ENCODE results near the gene RO60. TPM values are rescaled to one million over a fixed set of nuclear protein-coding genes. Genes with fewer than 3 reads are reported as not detected.

The RO60 gene
- total RNA-seq, 1 donor from 2014 or later: 61.1 TPM

DNA sequence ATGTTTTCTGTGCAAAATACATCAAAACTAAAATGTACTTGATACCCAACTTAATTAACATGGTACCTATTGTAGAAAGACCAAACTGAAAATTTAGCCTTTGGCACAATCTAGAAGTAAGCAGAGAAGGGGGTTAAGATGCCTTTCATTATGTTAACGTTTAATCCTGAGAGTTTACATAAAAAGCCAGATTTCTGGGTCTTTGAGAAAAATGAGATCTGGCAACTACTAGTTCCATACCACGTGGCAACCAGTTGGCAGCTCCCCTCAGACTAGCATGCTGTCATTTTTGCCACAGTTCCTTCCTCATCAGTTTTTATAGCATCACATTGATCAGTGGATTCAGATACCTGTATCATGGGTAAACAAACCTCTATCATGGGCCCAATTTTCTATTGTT lies 1.5 kb downstream of the RO60 start:
- intact Hi-C loops (cut with micrococcal nuclease): no loop called here
- Mint-ChIP-seq H3K9me3 (peaks cover 5% of the 10 kb centered on the region), H3K27ac (no peak overlapping the region), H3K27me3 (no peaks in the 10 kb centered on the region), H3K36me3 (ENCODE audit: low read depth) (peaks cover 24% of the 10 kb centered on the region), H3K4me3 (peak overlapping the region; percentile 29), H3K4me1 (peaks cover 64% of the 10 kb centered on the region)
- CTCF ChIA-PET: no interaction called here
- POLR2A ChIA-PET: interaction anchor here (2.9 kb wide), 1 partner anchor 61 kb away, joined by 37 read pairs; the partner anchor contains the start of gene CDC73
- DNase-seq: no peak
- TF ChIP-seq, protein P1, sequence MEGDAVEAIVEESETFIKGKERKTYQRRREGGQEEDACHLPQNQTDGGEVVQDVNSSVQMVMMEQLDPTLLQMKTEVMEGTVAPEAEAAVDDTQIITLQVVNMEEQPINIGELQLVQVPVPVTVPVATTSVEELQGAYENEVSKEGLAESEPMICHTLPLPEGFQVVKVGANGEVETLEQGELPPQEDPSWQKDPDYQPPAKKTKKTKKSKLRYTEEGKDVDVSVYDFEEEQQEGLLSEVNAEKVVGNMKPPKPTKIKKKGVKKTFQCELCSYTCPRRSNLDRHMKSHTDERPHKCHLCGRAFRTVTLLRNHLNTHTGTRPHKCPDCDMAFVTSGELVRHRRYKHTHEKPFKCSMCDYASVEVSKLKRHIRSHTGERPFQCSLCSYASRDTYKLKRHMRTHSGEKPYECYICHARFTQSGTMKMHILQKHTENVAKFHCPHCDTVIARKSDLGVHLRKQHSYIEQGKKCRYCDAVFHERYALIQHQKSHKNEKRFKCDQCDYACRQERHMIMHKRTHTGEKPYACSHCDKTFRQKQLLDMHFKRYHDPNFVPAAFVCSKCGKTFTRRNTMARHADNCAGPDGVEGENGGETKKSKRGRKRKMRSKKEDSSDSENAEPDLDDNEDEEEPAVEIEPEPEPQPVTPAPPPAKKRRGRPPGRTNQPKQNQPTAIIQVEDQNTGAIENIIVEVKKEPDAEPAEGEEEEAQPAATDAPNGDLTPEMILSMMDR (IDR thresholded peaks at IDR 0.05): no peak
- ATAC-seq (ENCODE audit: low read depth): no peak

- TF ChIP-seq, protein P1 (IDR thresholded peaks at IDR 0.05): no peak
- no peak overlapping the region for H3K4me3 Mint-ChIP-seq
- no peak for DNase-seq
- no peak for ATAC-seq (ENCODE audit: low read depth)
- intact Hi-C loops (cut with micrococcal nuclease): no loop called here
- no peaks in the 10 kb centered on the region for H3K27me3 Mint-ChIP-seq
- H3K4me1 Mint-ChIP-seq: peaks cover 71% of the 10 kb centered on the region
- ChIA-PET CTCF (no interaction called here), POLR2A (no interaction called here)
- peaks cover 24% of the 10 kb centered on the region for H3K36me3 Mint-ChIP-seq (ENCODE audit: low read depth)
- no peak overlapping the region for H3K27ac Mint-ChIP-seq
- H3K9me3 Mint-ChIP-seq: peaks cover 5% of the 10 kb centered on the region
These were observed 3.5 kb downstream of the RO60 start for GRCh38 chr1:193062698-193063463.

GRCh38 chr1:193065954-193066353 lies 6.5 kb downstream of the RO60 start:
- H3K4me3 Mint-ChIP-seq: no peak overlapping the region
- peaks cover 5% of the 10 kb centered on the region for H3K9me3 Mint-ChIP-seq
- ChIA-PET CTCF (no interaction called here), POLR2A (no interaction called here)
- H3K4me1 Mint-ChIP-seq: peaks cover 64% of the 10 kb centered on the region
- H3K27me3 Mint-ChIP-seq: no peaks in the 10 kb centered on the region
- DNase-seq (no peak), ATAC-seq (ENCODE audit: low read depth) (no peak)
- TF ChIP-seq, protein P1 (IDR thresholded peaks at IDR 0.05): no peak
- H3K36me3 Mint-ChIP-seq (ENCODE audit: low read depth): peaks cover 12% of the 10 kb centered on the region
- intact Hi-C loops (cut with micrococcal nuclease): no loop called here
- peak overlapping the region; percentile 27 for H3K27ac Mint-ChIP-seq

DNA sequence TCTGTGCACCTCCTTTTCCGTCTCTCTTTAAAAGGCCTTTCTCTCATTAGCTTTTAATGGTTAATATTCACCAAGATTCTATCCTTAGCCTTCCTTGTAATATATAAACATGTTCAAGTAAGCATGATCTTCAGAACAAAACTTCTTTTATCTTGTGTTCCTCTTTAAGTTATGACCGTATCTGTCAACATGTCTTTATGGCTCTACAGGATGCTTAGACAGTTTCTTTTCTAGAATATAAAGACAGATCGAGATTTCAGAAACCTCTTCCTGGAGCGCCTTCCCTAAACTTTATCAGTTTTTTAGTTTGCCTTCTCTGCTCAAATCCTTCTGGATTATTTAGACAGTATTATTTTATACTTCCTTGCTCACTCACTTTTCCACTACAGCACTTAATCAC lies 7.2 kb downstream of the RO60 start:
- CTCF ChIA-PET: no interaction called here
- intact Hi-C loops (cut with micrococcal nuclease): no loop called here
- TF ChIP-seq, protein P1 (IDR thresholded peaks at IDR 0.05): no peak
- no peak for DNase-seq
- Mint-ChIP-seq H3K36me3 (ENCODE audit: low read depth) (peaks cover 12% of the 10 kb centered on the region), H3K27me3 (no peaks in the 10 kb centered on the region), H3K9me3 (peaks cover 5% of the 10 kb centered on the region), H3K4me3 (no peak overlapping the region), H3K4me1 (peaks cover 64% of the 10 kb centered on the region), H3K27ac (peak overlapping the region; percentile 27)
- no peak for ATAC-seq (ENCODE audit: low read depth)
- POLR2A ChIA-PET: interaction anchor here (2.0 kb wide), 1 partner anchor 8 kb away, joined by 7 read pairs; the partner anchor contains the start of genes RO60 and UCHL5

- CTCF ChIA-PET: no interaction called here
- peaks cover 12% of the 10 kb centered on the region for H3K36me3 Mint-ChIP-seq (ENCODE audit: low read depth)
- peaks cover 55% of the 10 kb centered on the region for H3K4me1 Mint-ChIP-seq
- ATAC-seq (ENCODE audit: low read depth) (no peak), DNase-seq (no peak)
- no peaks in the 10 kb centered on the region for H3K27me3 Mint-ChIP-seq
- no peak overlapping the region for H3K27ac Mint-ChIP-seq
- TF ChIP-seq, protein P1 (IDR thresholded peaks at IDR 0.05): no peak
- H3K9me3 Mint-ChIP-seq: peaks cover 1% of the 10 kb centered on the region
- POLR2A ChIA-PET: interaction anchor here (0.9 to 2.0 kb wide), 2 partner anchors 9 to 16 kb away, joined by 3 to 7 read pairs; partner anchors contain the start of genes RO60 and UCHL5
- intact Hi-C loops (cut with micrococcal nuclease): loop anchor here (2.0 kb wide), 1 partner anchor 15 kb away; no protein-coding TSS in a partner anchor
- no peak overlapping the region for H3K4me3 Mint-ChIP-seq
These were observed 8.6 kb downstream of the RO60 start for GRCh38 chr1:193068013-193068412.
